Stomach (tissue), 9 donors: Measurements from ENCODE around the gene SLC35E4. TPM values are rescaled to one million over a fixed set of nuclear protein-coding genes. Genes with fewer than 3 reads are reported as not detected.
A peak's percentile ranks its signal among the peaks of the same experiment; 100 is the strongest.
"Not testable (repeated sequence)": the region's sequence is repeated elsewhere in the genome, so short reads cannot be mapped to it uniquely, and the experiment has no call there.

Experiments
- DNase-seq, 2 donors: peaks; one replicate each; pipeline versions ENCODE4 v3.0.0 to v3.0.0-alpha.2; 2013 to 2019
- H3K27ac ChIP-seq, 5 donors: fragments of 200-600 bp in 4 of 5; sonication (generic) in 4 of 5; one replicate each; pipeline ENCODE4 v1.5.1; 2013 to 2019; ENCODE audit warnings: mild to moderate bottlenecking in 1 of 5, moderate library complexity in 1 of 5
- H3K27me3 ChIP-seq, 3 donors: fragments of 200-600 bp; sonication (generic); one replicate each; pipeline ENCODE4 v1.5.1; 2017 to 2019; ENCODE audit warnings: mixed run types in 1 of 3
- H3K36me3 ChIP-seq, 4 donors: fragments of 200-600 bp; sonication (generic); 1 replicate in 3 of 4; 2 replicates in 1 of 4; pipeline ENCODE4 v1.5.1; 2016 to 2019
- H3K4me1 ChIP-seq, 4 donors: fragments of 200-600 bp; sonication (generic); one replicate each; pipeline ENCODE4 v1.5.1; 2016 to 2019
- H3K4me3 ChIP-seq, 4 donors: fragments of 200-600 bp; sonication (generic) in 3 of 4; one replicate each; pipeline ENCODE4 v1.5.1; 2016 to 2019; ENCODE audit warnings: mild to moderate bottlenecking in 1 of 4
- H3K9me3 ChIP-seq, 4 donors: fragments of 200-600 bp; sonication (generic); one replicate each; pipeline ENCODE4 v1.5.1; 2016 to 2019
- CTCF ChIP-seq, 7 experiments: fragments of 450-650 bp in 4 of 7; fragments of 200-600 bp in 3 of 7; sonication (generic) in 3 of 7; IDR thresholded peaks; one replicate each; pipeline ENCODE4 v1.5.1; 2016 to 2019; ENCODE audit warnings: antibody characterized with exemption in 7 of 7, control low read depth in 2 of 7, mild to moderate bottlenecking in 1 of 7
- EP300 ChIP-seq: sonication (generic); formaldehyde crosslinking; IDR thresholded peaks from one replicate; pipeline ENCODE4 v1.6.1; 2017; ENCODE audit warnings: antibody characterized with exemption
- POLR2A ChIP-seq, 4 donors: fragments of 450-650 bp; IDR thresholded peaks; one replicate each; pipeline ENCODE4 v1.6.1; 2016; ENCODE audit warnings: antibody characterized with exemption in 4 of 4, control low read depth in 2 of 4, mild to moderate bottlenecking in 1 of 4, moderate library complexity in 1 of 4
- POLR2AphosphoS5 ChIP-seq, 3 donors: sonication (generic); formaldehyde crosslinking; IDR thresholded peaks; one replicate each; pipeline ENCODE4 v1.6.1; 2016; ENCODE audit warnings: antibody characterized with exemption in 3 of 3
- WGBS, 5 donors: extraction: QIAGEN DNeasy Blood & Tissue Kit in 3 of 5; methylation state at CpG; one replicate each; pipeline versions ENCODE4 v1.1.5 to v1.1.7; 2013 to 2018; 5-methylcytosine and 5-hydroxymethylcytosine counted together
- intact Hi-C: fragments of 100-400 bp; cut with DNase I; formaldehyde crosslinking; loops from one replicate; pipeline ENCODE4 v1.15.1; 2023; ENCODE audit warnings: low total_unique reads
- polyA plus RNA-seq, 3 donors: library from polyadenylated mRNA; stranded (reverse); fragments of 200-250 nt; gene quantifications; one replicate each; pipeline ENCODE4 v1.2.3, GENCODE V29; 2013
- total RNA-seq, 5 donors: library from RNA; depleted of rRNA; stranded (reverse); fragments of >200 nt; gene quantifications; one replicate each; pipeline versions ENCODE4 v1.1.0 to v1.2.3, GENCODE V29; 2014 to 2016
- donor health status: healthy with polysubstance abuse.
- donor health status: Bipolar disorder and iron deficiency.
- donor health status: healthy.

SLC35E4 gene
- total and polyA plus RNA-seq, 8 donors, result 0.45 to 7.2 (median 2.2) TPM

- H3K27me3 ChIP-seq, result no peaks in the 10 kb centered on the region
- TF ChIP-seq EP300 (no peak), POLR2AphosphoS5 (IDR thresholded peaks at IDR 0.05) (no peak)
- no peaks in the 10 kb centered on the region for H3K4me1 ChIP-seq
- H3K9me3 ChIP-seq, result no peaks in the 10 kb centered on the region
- intact Hi-C loops, result no loop called here
- H3K36me3 ChIP-seq, result peaks cover 0 to 41% (median 17%) of the 10 kb centered on the region in 4 donors
- no peak for DNase-seq
- H3K27ac ChIP-seq, result no peak overlapping the region
- H3K4me3 ChIP-seq, result no peak overlapping the region
- WGBS, 5 donors, result 81 to 100% (median 89%) methylated on average over 4 to 5 of the region's 5 CpGs
Observed at GRCh38 chr22:30626413-30626812, 9.2 kb upstream of the SLC35E4 start.

- intact Hi-C loops, result no loop called here
- DNase-seq, result no peak
- peaks cover 0 to 31% (median 14%) of the 10 kb centered on the region in 4 donors for H3K36me3 ChIP-seq
- H3K4me3 ChIP-seq, result no peak overlapping the region
- no peaks in the 10 kb centered on the region for H3K4me1 ChIP-seq
- no peak for TF ChIP-seq EP300
- no peak for TF ChIP-seq POLR2A (IDR thresholded peaks at IDR 0.05)
- no peak for TF ChIP-seq CTCF (IDR thresholded peaks at IDR 0.05)
- no peak for TF ChIP-seq POLR2AphosphoS5 (IDR thresholded peaks at IDR 0.05)
- no peaks in the 10 kb centered on the region for H3K9me3 ChIP-seq
- no peaks in the 10 kb centered on the region for H3K27me3 ChIP-seq
- 83 to 96% (median 87%) methylated on average over 5 of the region's 5 CpGs for WGBS, 5 donors
- no peak overlapping the region for H3K27ac ChIP-seq
Observed at GRCh38 chr22:30627471-30627870, 8.1 kb upstream of the SLC35E4 start.

GRCh38 chr22:30628491-30628890, 7.1 kb upstream of the SLC35E4 start:
- TF ChIP-seq POLR2AphosphoS5 (IDR thresholded peaks at IDR 0.05), result no peak
- TF ChIP-seq POLR2A (IDR thresholded peaks at IDR 0.05), result no peak
- no peak for TF ChIP-seq CTCF (IDR thresholded peaks at IDR 0.05)
- TF ChIP-seq EP300, result no peak
- 51 to 78% (median 61%) methylated on average over 3 to 4 of the region's 4 CpGs for WGBS, 5 donors
- no peaks in the 10 kb centered on the region for H3K4me1 ChIP-seq
- intact Hi-C loops, result no loop called here
- peaks cover 0 to 22% (median 6%) of the 10 kb centered on the region in 4 donors for H3K36me3 ChIP-seq
- DNase-seq, result no peak
- no peak overlapping the region for H3K4me3 ChIP-seq
- no peaks in the 10 kb centered on the region for H3K27me3 ChIP-seq
- H3K9me3 ChIP-seq, result no peaks in the 10 kb centered on the region
- no peak overlapping the region for H3K27ac ChIP-seq

- intact Hi-C loops, result loop anchor here (5.0 kb wide), 2 partner anchors 121 to 291 kb away; no protein-coding TSS in a partner anchor
Observed at GRCh38 chr22:30631469-30631868, 4.1 kb upstream of the SLC35E4 start.

GRCh38 chr22:30634471-30635233, 929 bp upstream of the SLC35E4 start:
- WGBS, 5 donors, result 2 to 10% (median 7%) methylated on average over 21 to 29 of the region's 29 CpGs
- peak; percentile 90 to 92 for DNase-seq
- Histone ChIP-seq H3K27ac (peak overlapping the region; percentile 81 to 96 (median 86)), H3K36me3 (no peaks in the 10 kb centered on the region), H3K4me3 (peak overlapping the region; percentile 59 to 70 (median 63)), H3K4me1 (peaks cover 26 to 43% (median 35%) of the 10 kb centered on the region in 4 donors), H3K27me3 (no peaks in the 10 kb centered on the region), H3K9me3 (no peaks in the 10 kb centered on the region)
- intact Hi-C loops, result loop anchor here (5.0 kb wide), 2 partner anchors 118 to 288 kb away; no protein-coding TSS in a partner anchor
- no peak for TF ChIP-seq EP300
- peak in 6 of 7 experiments; percentile 62 to 97 (median 96) for TF ChIP-seq CTCF (IDR thresholded peaks at IDR 0.05)
- TF ChIP-seq POLR2A (IDR thresholded peaks at IDR 0.05), result no peak
- TF ChIP-seq POLR2AphosphoS5 (IDR thresholded peaks at IDR 0.05), result peak in 2 of 3 donors; percentile 34 to 61

More at GRCh38 chr22:30631469-30631868, 4.1 kb upstream of the SLC35E4 start:
- DNase-seq, H3K4me3 ChIP-seq, H3K27ac ChIP-seq, H3K9me3 ChIP-seq, H3K36me3 ChIP-seq, H3K27me3 ChIP-seq: not testable (repeated sequence)
- H3K4me1 ChIP-seq, result peaks cover 17 to 26% (median 20%) of the 10 kb centered on the region in 4 donors
- WGBS, 5 donors, result 80 to 97% (median 95%) methylated on average over 10 to 18 of the region's 31 CpGs
